Right atrium auricular region (tissue), 2 donors: Measurements from ENCODE around the gene PABPC1L. TPM values are rescaled to one million over a fixed set of nuclear protein-coding genes. Genes with fewer than 3 reads are reported as not detected.

Experiments
- DNase-seq: peaks from one replicate; pipeline ENCODE4 v3.0.0-alpha.2; 2019; ENCODE audit warnings: low spot score
- H3K27ac ChIP-seq, 2 donors: fragments of 200-600 bp; sonication (generic); 1 replicate in 1 of 2; 2 replicates in 1 of 2; pipeline ENCODE4 v1.5.1; 2016 to 2019
- H3K27me3 ChIP-seq, 2 donors: fragments of 200-600 bp; sonication (generic); one replicate each; pipeline versions ENCODE4 v1.5.1 to v1.6.0; 2017 to 2019
- H3K36me3 ChIP-seq: fragments of 200-600 bp; sonication (generic); one replicate; pipeline ENCODE4 v1.5.1; 2016
- H3K4me1 ChIP-seq, 2 donors: fragments of 200-600 bp; sonication (generic); one replicate each; pipeline versions ENCODE4 v1.5.1 to v1.6.0; 2017 to 2019
- H3K4me3 ChIP-seq, 2 donors: fragments of 200-600 bp; sonication (generic); 1 replicate in 1 of 2; 2 replicates in 1 of 2; pipeline ENCODE4 v1.5.1; 2017 to 2019; ENCODE audit warnings: mild to moderate bottlenecking in 1 of 2, moderate library complexity in 1 of 2
- H3K9me3 ChIP-seq, 2 donors: fragments of 200-600 bp; sonication (generic); one replicate each; pipeline ENCODE4 v1.5.1; 2019
- CTCF ChIP-seq, 2 donors: fragments of 200-600 bp; sonication (generic); IDR thresholded peaks; one replicate each; pipeline ENCODE4 v1.5.1; 2019; ENCODE audit warnings: antibody characterized with exemption in 2 of 2
- total RNA-seq, 2 donors: library from RNA; depleted of rRNA; stranded (reverse); fragments of >200 nt; gene quantifications; one replicate each; pipeline ENCODE4 v1.1.0, GENCODE V29; 2016

The PABPC1L gene
- total RNA-seq, 2 donors from 2014 or later = 1.5 to 2.3 TPM

GRCh38 chr20:44916586-44916985 is 6.7 kb downstream of the PABPC1L start:
- Histone ChIP-seq H3K4me3 (no peak overlapping the region), H3K27me3 (no peaks in the 10 kb centered on the region), H3K27ac (no peak overlapping the region), H3K9me3 (no peaks in the 10 kb centered on the region), H3K4me1 (no peaks in the 10 kb centered on the region), H3K36me3 (no peaks in the 10 kb centered on the region)
- DNase-seq = no peak
- no peak for TF ChIP-seq CTCF (IDR thresholded peaks at IDR 0.05)

GRCh38 chr20:44917399-44917798 is 7.5 kb downstream of the PABPC1L start:
- Histone ChIP-seq H3K4me1 (no peaks in the 10 kb centered on the region), H3K4me3 (no peak overlapping the region), H3K36me3 (no peaks in the 10 kb centered on the region), H3K9me3 (no peaks in the 10 kb centered on the region), H3K27ac (no peak overlapping the region), H3K27me3 (no peaks in the 10 kb centered on the region)
- TF ChIP-seq CTCF (IDR thresholded peaks at IDR 0.05) = no peak
- no peak for DNase-seq

GRCh38 chr20:44918342-44918741 is 8.5 kb downstream of the PABPC1L start:
- DNase-seq = no peak
- no peaks in the 10 kb centered on the region for H3K36me3 ChIP-seq
- no peak for TF ChIP-seq CTCF (IDR thresholded peaks at IDR 0.05)

GRCh38 chr20:44918761-44919160 is 8.9 kb downstream of the PABPC1L start:
- TF ChIP-seq CTCF (IDR thresholded peaks at IDR 0.05) = no peak
- no peak for DNase-seq
- no peak overlapping the region for H3K4me3 ChIP-seq

More at GRCh38 chr20:44918342-44918741, 8.5 kb downstream of the PABPC1L start:
- H3K4me3 ChIP-seq = no peak overlapping the region
- no peaks in the 10 kb centered on the region for H3K9me3 ChIP-seq
- no peak overlapping the region for H3K27ac ChIP-seq
- no peaks in the 10 kb centered on the region for H3K27me3 ChIP-seq
- no peaks in the 10 kb centered on the region for H3K4me1 ChIP-seq

GRCh38 chr20:44921447-44921846 is 11.6 kb downstream of the PABPC1L start:
- H3K27ac ChIP-seq = no peak overlapping the region
- no peak for DNase-seq
- H3K36me3 ChIP-seq = no peaks in the 10 kb centered on the region
- no peaks in the 10 kb centered on the region for H3K9me3 ChIP-seq
- no peak overlapping the region for H3K4me3 ChIP-seq
- no peak for TF ChIP-seq CTCF (IDR thresholded peaks at IDR 0.05)
- no peaks in the 10 kb centered on the region for H3K4me1 ChIP-seq
- no peaks in the 10 kb centered on the region for H3K27me3 ChIP-seq

More at GRCh38 chr20:44918761-44919160, 8.9 kb downstream of the PABPC1L start:
- no peaks in the 10 kb centered on the region for H3K36me3 ChIP-seq
- H3K4me1 ChIP-seq = no peaks in the 10 kb centered on the region
- H3K27ac ChIP-seq = no peak overlapping the region
- H3K27me3 ChIP-seq = no peaks in the 10 kb centered on the region
- H3K9me3 ChIP-seq = no peaks in the 10 kb centered on the region

- no peak for DNase-seq
- Histone ChIP-seq H3K36me3 (no peaks in the 10 kb centered on the region), H3K27me3 (no peaks in the 10 kb centered on the region), H3K27ac (no peak overlapping the region), H3K9me3 (no peaks in the 10 kb centered on the region), H3K4me1 (no peaks in the 10 kb centered on the region), H3K4me3 (no peak overlapping the region)
- no peak for TF ChIP-seq CTCF (IDR thresholded peaks at IDR 0.05)
Measured at GRCh38 chr20:44924541-44924940, 14.7 kb downstream of the PABPC1L start.
